Measurements from ENCODE around the gene MFGE8.

Gene MFGE8

GRCh38 chr15:88918738-88919137, 5.6 kb upstream of the MFGE8 start:
- no peak for DNase-seq

GRCh38 chr15:88917760-88918159, 4.6 kb upstream of the MFGE8 start:
- no peak for DNase-seq

GRCh38 chr15:88915354-88915753, 2.2 kb upstream of the MFGE8 start:
- DNase-seq = no peak

- no peak for DNase-seq
These were observed 631 bp upstream of the MFGE8 start for GRCh38 chr15:88913850-88914169.

GRCh38 chr15:88912500-88912921, 668 bp downstream of the MFGE8 start:
- no peak for DNase-seq

GRCh38 chr15:88911766-88912118, 1.4 kb downstream of the MFGE8 start:
- no peak for DNase-seq

GRCh38 chr15:88909956-88910831, 3.0 kb downstream of the MFGE8 start:
- DNase-seq = no peak

GRCh38 chr15:88908697-88909621, 4.2 kb downstream of the MFGE8 start:
- DNase-seq = no peak

- DNase-seq = no peak
These were observed 5.1 kb downstream of the MFGE8 start for GRCh38 chr15:88908123-88908522.

GRCh38 chr15:88907111-88907510, 6.1 kb downstream of the MFGE8 start:
- no peak for DNase-seq

GRCh38 chr15:88906551-88906950, 6.6 kb downstream of the MFGE8 start:
- DNase-seq = no peak

- DNase-seq = no peak
These were observed 7.0 kb downstream of the MFGE8 start for GRCh38 chr15:88906130-88906529.

GRCh38 chr15:88905576-88905975, 7.6 kb downstream of the MFGE8 start:
- no peak for DNase-seq

GRCh38 chr15:88904624-88905327, 8.4 kb downstream of the MFGE8 start:
- peak; percentile 97 for DNase-seq

GRCh38 chr15:88904257-88904623, 8.9 kb downstream of the MFGE8 start:
- DNase-seq = no peak

GRCh38 chr15:88902846-88903245, 10.3 kb downstream of the MFGE8 start:
- no peak for DNase-seq

- no peak for DNase-seq
These were observed 10.9 kb downstream of the MFGE8 start for GRCh38 chr15:88902221-88902835.

GRCh38 chr15:88901508-88902220, 11.5 kb downstream of the MFGE8 start:
- DNase-seq = no peak

GRCh38 chr15:88900982-88901418, 12.2 kb downstream of the MFGE8 start:
- DNase-seq = no peak

GRCh38 chr15:88900309-88900981, 12.7 kb downstream of the MFGE8 start:
- no peak for DNase-seq

GRCh38 chr15:88899251-88899650, 13.9 kb downstream of the MFGE8 start:
- no peak for DNase-seq

GRCh38 chr15:88898736-88899135, 14.4 kb downstream of the MFGE8 start:
- DNase-seq = no peak

Measured in CD4-positive, alpha-beta T cell treated with Interleukin-10 for 1 hour (primary cell).